Esophagus muscularis mucosa (tissue), 4 donors: ENCODE measurements around the gene BRF1. TPM values are rescaled to one million over a fixed set of nuclear protein-coding genes. Genes with fewer than 3 reads are reported as not detected.

Experiments used
- DNase-seq: peaks from one replicate; pipeline ENCODE4 v3.0.0-alpha.2; 2017; ENCODE audit errors: extremely low spot score
- H3K27ac ChIP-seq, 4 donors: fragments of 200-600 bp; sonication (generic); replicated peaks in 1 of 4; 1 replicate in 3 of 4; 2 replicates in 1 of 4; pipeline ENCODE4 v1.5.1; 2016 to 2019; ENCODE audit warnings: mild to moderate bottlenecking in 1 of 4
- H3K27me3 ChIP-seq, 4 donors: fragments of 200-600 bp; sonication (generic); one replicate each; pipeline versions ENCODE4 v1.5.1 to v1.6.0; 2016 to 2019
- H3K36me3 ChIP-seq, 4 donors: fragments of 200-600 bp; sonication (generic); one replicate each; pipeline ENCODE4 v1.5.1; 2016 to 2019
- H3K4me1 ChIP-seq, 4 donors: fragments of 200-600 bp; sonication (generic); one replicate each; pipeline ENCODE4 v1.5.1; 2016 to 2019
- H3K4me3 ChIP-seq, 4 donors: fragments of 200-600 bp; sonication (generic); 1 replicate in 2 of 4; 2 replicates in 2 of 4; pipeline ENCODE4 v1.5.1; 2016 to 2019; ENCODE audit warnings: mild to moderate bottlenecking in 4 of 4, moderate library complexity in 1 of 4
- H3K9me3 ChIP-seq, 4 donors: fragments of 200-600 bp; sonication (generic); 1 replicate in 3 of 4; 2 replicates in 1 of 4; pipeline ENCODE4 v1.5.1; 2016 to 2019
- EP300 ChIP-seq: sonication (generic); formaldehyde crosslinking; IDR thresholded peaks from one replicate; pipeline ENCODE4 v1.6.1; 2017; ENCODE audit warnings: antibody characterized with exemption
- POLR2A ChIP-seq: fragments of 450-650 bp; IDR thresholded peaks from one replicate; pipeline ENCODE4 v1.6.1; 2017; ENCODE audit warnings: antibody characterized with exemption, moderate library complexity, mild to moderate bottlenecking, low read depth
- POLR2AphosphoS5 ChIP-seq, 2 donors: sonication (generic); formaldehyde crosslinking; IDR thresholded peaks; one replicate each; pipeline ENCODE4 v1.6.1; 2017; ENCODE audit warnings: antibody characterized with exemption in 2 of 2
- WGBS: methylation state at CpG from one replicate; pipeline ENCODE4 v1.1.5; 2018; 5-methylcytosine and 5-hydroxymethylcytosine counted together
- intact Hi-C: fragments of 100-400 bp; cut with DNase I; formaldehyde crosslinking; loops from one replicate; pipeline ENCODE4 v1.15.1; 2023
- total RNA-seq, 4 donors: library from RNA; depleted of rRNA; stranded (reverse); fragments of >200 nt; gene quantifications; one replicate each; pipeline versions ENCODE4 v1.1.0 to v1.2.1, GENCODE V29; 2016
- TF ChIP-seq, protein P1 (sequence below), 3 experiments: fragments of 200-600 bp in 2 of 3; fragments of 450-650 bp in 1 of 3; sonication (generic) in 2 of 3; IDR thresholded peaks; one replicate each; pipeline ENCODE4 v1.5.1; 2017 to 2019; ENCODE audit warnings: antibody characterized with exemption in 3 of 3, mild to moderate bottlenecking in 2 of 3, moderate library complexity in 1 of 3

The BRF1 gene
- total RNA-seq, 4 donors from 2014 or later: 23.0 to 47.3 (median 41.4) TPM

DNA sequence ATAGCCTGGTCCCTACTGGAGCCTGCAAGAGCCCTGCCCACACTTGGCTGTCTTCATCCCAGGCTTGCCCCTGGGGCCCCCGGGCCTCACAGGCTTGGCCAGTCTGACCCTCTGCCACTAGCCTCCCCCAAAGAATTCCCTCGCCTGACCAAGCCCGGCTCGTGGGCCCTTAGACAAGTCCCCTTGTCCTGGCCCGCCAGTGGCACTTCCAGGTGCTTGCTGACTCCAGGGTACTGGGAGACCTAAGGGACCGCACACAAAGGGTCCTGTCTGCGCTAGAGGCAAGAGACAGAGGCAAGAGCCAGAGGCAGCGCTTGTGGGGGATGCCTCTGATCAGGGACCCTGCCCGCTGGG lies 47.5 kb downstream of the BRF1 start:
- no peak overlapping the region for H3K27ac ChIP-seq
- no peak overlapping the region for H3K4me3 ChIP-seq
- no peaks in the 10 kb centered on the region for H3K27me3 ChIP-seq
- H3K4me1 ChIP-seq: peaks cover 17 to 23% (median 20%) of the 10 kb centered on the region in 4 donors
- peaks cover 7 to 79% (median 55%) of the 10 kb centered on the region in 4 donors for H3K36me3 ChIP-seq
- intact Hi-C loops: no loop called here
- no peak for DNase-seq
- TF ChIP-seq, protein P1, sequence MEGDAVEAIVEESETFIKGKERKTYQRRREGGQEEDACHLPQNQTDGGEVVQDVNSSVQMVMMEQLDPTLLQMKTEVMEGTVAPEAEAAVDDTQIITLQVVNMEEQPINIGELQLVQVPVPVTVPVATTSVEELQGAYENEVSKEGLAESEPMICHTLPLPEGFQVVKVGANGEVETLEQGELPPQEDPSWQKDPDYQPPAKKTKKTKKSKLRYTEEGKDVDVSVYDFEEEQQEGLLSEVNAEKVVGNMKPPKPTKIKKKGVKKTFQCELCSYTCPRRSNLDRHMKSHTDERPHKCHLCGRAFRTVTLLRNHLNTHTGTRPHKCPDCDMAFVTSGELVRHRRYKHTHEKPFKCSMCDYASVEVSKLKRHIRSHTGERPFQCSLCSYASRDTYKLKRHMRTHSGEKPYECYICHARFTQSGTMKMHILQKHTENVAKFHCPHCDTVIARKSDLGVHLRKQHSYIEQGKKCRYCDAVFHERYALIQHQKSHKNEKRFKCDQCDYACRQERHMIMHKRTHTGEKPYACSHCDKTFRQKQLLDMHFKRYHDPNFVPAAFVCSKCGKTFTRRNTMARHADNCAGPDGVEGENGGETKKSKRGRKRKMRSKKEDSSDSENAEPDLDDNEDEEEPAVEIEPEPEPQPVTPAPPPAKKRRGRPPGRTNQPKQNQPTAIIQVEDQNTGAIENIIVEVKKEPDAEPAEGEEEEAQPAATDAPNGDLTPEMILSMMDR (IDR thresholded peaks at IDR 0.05): no peak
- TF ChIP-seq POLR2A: no peak
- no peak for TF ChIP-seq EP300
- TF ChIP-seq POLR2AphosphoS5 (IDR thresholded peaks at IDR 0.05): no peak
- no peaks in the 10 kb centered on the region for H3K9me3 ChIP-seq
- WGBS: 100% methylated on average over 1 of the region's 9 CpGs

DNA sequence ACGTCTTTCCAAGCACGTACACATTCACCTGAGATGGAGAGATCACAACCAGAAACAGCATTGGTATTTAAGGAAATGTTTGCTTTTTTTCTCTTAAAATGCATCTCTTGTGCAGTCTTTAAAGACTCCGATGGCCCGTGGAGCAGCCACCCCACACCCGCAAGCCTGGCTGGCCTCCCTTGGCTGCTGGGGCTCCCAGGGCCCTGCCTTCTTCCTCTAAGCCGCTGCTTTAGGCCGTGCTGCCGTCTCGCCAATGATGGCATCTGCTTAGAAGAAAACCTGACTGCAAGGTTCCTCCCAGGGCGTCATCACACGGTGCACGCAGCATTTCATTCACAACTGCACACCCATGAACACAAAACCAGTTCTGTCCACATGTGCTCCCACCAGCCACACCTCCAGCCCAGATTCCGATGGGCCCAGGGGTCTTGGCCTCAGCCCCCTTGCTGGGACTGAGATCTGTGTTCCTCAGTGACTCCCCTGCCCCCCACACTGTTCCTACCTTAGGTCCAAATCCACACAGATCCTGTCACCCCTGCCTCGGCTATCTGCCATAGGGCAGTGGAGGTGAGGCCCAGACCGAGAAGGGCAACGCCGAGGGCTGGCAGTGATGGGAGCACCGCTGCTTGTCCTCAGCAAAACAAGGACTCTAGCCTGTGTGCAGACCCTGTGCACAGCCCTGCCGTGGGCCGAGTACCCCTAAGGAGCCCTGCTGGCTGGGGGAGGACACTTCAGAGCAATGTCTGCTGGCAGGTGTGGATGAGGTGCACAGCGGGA lies 48.1 kb downstream of the BRF1 start:
- H3K27me3 ChIP-seq: no peaks in the 10 kb centered on the region
- no peak for DNase-seq
- intact Hi-C loops: no loop called here
- no peak overlapping the region for H3K27ac ChIP-seq
- WGBS: 91% methylated on average over 16 of the region's 21 CpGs
- H3K4me3 ChIP-seq: no peak overlapping the region
- peaks cover 7 to 78% (median 55%) of the 10 kb centered on the region in 4 donors for H3K36me3 ChIP-seq
- H3K9me3 ChIP-seq: no peaks in the 10 kb centered on the region
- TF ChIP-seq EP300 (no peak), POLR2A (no peak), POLR2AphosphoS5 (IDR thresholded peaks at IDR 0.05) (no peak)
- TF ChIP-seq, protein P1 (IDR thresholded peaks at IDR 0.05): no peak
- peaks cover 23 to 26% (median 25%) of the 10 kb centered on the region in 4 donors for H3K4me1 ChIP-seq

DNA sequence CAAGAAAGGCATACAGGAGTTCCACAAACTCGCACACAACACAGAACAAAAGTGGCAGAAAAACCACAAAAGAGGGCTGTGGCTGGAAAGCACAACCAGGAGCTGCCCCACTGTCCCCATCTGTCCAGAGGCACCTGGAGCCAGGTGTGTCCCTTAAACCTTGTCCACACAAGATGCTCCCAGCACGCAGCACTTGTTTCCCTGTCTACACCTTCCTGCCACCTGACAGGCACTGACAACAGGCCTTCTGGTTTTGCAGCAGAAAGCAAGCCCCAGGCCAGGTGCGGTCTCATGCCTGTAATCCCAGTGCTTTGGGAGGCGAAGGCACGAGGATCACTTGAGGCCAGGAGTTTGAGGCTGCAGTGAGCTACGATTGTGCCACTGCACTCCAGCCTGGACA lies 48.9 kb downstream of the BRF1 start:
- DNase-seq: no peak
- Histone ChIP-seq H3K27me3 (no peaks in the 10 kb centered on the region), H3K9me3 (no peaks in the 10 kb centered on the region), H3K4me1 (peaks cover 30 to 33% (median 31%) of the 10 kb centered on the region in 4 donors), H3K4me3 (no peak overlapping the region), H3K27ac (no peak overlapping the region), H3K36me3 (peaks cover 7 to 71% (median 55%) of the 10 kb centered on the region in 4 donors)
- WGBS: 94% methylated on average over 5 of the region's 6 CpGs
- intact Hi-C loops: no loop called here
- TF ChIP-seq EP300 (no peak), POLR2AphosphoS5 (IDR thresholded peaks at IDR 0.05) (no peak), POLR2A (no peak)
- TF ChIP-seq, protein P1 (IDR thresholded peaks at IDR 0.05): no peak

DNA sequence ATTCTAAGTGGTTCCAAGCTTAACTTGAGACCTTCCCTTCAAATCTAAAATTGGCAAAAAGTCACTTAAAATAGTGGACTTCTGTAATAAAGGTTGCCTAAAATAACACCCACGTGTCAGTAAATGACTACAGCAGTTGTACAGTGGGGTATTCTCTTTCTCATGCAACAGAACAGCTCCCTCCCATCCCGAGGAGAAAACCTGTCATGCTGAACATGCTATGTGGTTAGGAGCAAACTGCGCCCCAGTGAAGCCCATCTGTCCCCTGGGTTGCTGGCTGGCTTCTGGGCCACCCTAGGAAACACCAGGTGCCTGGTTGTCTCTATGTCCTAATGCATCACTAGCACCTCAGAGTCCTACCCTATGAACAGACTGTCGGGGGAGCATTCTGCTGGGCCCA lies 49.8 kb downstream of the BRF1 start:
- no peak for DNase-seq
- H3K27ac ChIP-seq: no peak overlapping the region
- WGBS: 64% methylated on average over 2 of the region's 4 CpGs
- TF ChIP-seq, protein P1 (IDR thresholded peaks at IDR 0.05): no peak
- TF ChIP-seq POLR2AphosphoS5 (IDR thresholded peaks at IDR 0.05) (no peak), EP300 (no peak), POLR2A (no peak)
- intact Hi-C loops: no loop called here
- H3K4me3 ChIP-seq: no peak overlapping the region
- peaks cover 0 to 69% (median 48%) of the 10 kb centered on the region in 4 donors for H3K36me3 ChIP-seq
- no peaks in the 10 kb centered on the region for H3K27me3 ChIP-seq
- peaks cover 30 to 35% (median 32%) of the 10 kb centered on the region in 4 donors for H3K4me1 ChIP-seq
- H3K9me3 ChIP-seq: no peaks in the 10 kb centered on the region

DNA sequence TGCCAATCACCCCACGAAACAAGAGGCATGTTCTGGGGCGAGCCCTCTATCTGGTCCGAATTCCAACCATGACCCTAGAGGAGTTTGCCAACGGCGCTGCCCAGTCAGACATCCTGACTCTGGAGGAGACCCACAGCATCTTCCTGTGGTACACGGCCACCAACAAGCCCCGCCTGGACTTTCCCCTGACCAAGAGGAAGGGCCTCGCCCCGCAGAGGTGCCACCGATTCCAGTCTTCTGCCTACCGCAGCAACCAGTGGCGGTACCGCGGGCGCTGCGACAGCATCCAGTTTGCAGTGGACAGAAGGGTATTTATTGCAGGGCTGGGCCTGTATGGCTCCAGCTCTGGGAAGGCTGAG lies 50.8 kb downstream of the BRF1 start:
- H3K36me3 ChIP-seq: peaks cover 0 to 60% (median 45%) of the 10 kb centered on the region in 4 donors
- WGBS: 93% methylated on average over 7 of the region's 16 CpGs
- no peak overlapping the region for H3K4me3 ChIP-seq
- DNase-seq: no peak
- H3K27ac ChIP-seq: peak overlapping the region in 3 of 4 donors; percentile 86 to 96 (median 94)
- no peaks in the 10 kb centered on the region for H3K9me3 ChIP-seq
- TF ChIP-seq POLR2AphosphoS5 (IDR thresholded peaks at IDR 0.05) (no peak), EP300 (no peak), POLR2A (no peak)
- TF ChIP-seq, protein P1 (IDR thresholded peaks at IDR 0.05): no peak
- intact Hi-C loops: no loop called here
- no peaks in the 10 kb centered on the region for H3K27me3 ChIP-seq
- H3K4me1 ChIP-seq: peaks cover 21 to 35% (median 32%) of the 10 kb centered on the region in 4 donors
